DOHH2 (cell line): ENCODE results near the gene SLC2A8.

Source experiments
- CTCF ChIP-seq: fragments of 200-600 bp; sonication (generic); IDR thresholded peaks from one replicate; pipeline ENCODE4 v1.5.1; 2014; ENCODE audit warnings: antibody characterized with exemption, mild to moderate bottlenecking, low read depth, low read length; ENCODE audit not compliant: poor library complexity, severe bottlenecking
- EZH2phosphoT487 ChIP-seq: fragments of 200-600 bp; sonication (generic); IDR thresholded peaks from 2 replicates; pipeline ENCODE4 v1.6.1; 2017; ENCODE audit warnings: borderline replicate concordance, mild to moderate bottlenecking, antibody characterized with exemption, low read length, moderate library complexity, mixed read lengths

- TF ChIP-seq CTCF (no peak), EZH2phosphoT487 (no peak)
Observed at GRCh38 chr9:127404631-127405030, 7.7 kb downstream of the SLC2A8 start.
